Measurements from ENCODE around the gene CNTLN.

The CNTLN gene

GRCh38 chr9:17551023-17551422, 416.2 kb downstream of the CNTLN start:
- TF ChIP-seq CTCF (IDR thresholded peaks at IDR 0.05; ENCODE audit: control insufficient read depth, insufficient read depth, low read depth, low read length, missing control alignments): no peak
- no peak overlapping the region for H3K4me3 ChIP-seq (ENCODE audit: control insufficient read depth, low read depth, low read length)
- DNase-seq (ENCODE audit: low read depth): no peak
